ENCODE data around the gene DBR1. TPM values are rescaled to one million over a fixed set of nuclear protein-coding genes. Genes with fewer than 3 reads are reported as not detected.

Gene DBR1
- total and polyA plus RNA-seq, 2 experiments from 2014 or later: 11.1 to 11.3 TPM

GRCh38 chr3:138186803-138187295 lies 12.1 kb upstream of the DBR1 start:
- Histone ChIP-seq H3K36me3 (no peaks in the 10 kb centered on the region), H3K27ac (peak overlapping the region; percentile 99), H3K4me1 (ENCODE audit: low read depth) (peaks cover 17% of the 10 kb centered on the region), H3K4me3 (peak overlapping the region; percentile 58), H3K9me3 (ENCODE audit: low read depth) (no peaks in the 10 kb centered on the region), H3K27me3 (peaks cover 3% of the 10 kb centered on the region)
- peak; percentile 93 to 94 for DNase-seq (ENCODE audit: low read depth in 1 of 2, low spot score in 1 of 2)
- TF ChIP-seq CTCF (IDR thresholded peaks at IDR 0.05; ENCODE audit: low read depth, low read length): no peak

- Histone ChIP-seq H3K27ac (no peak overlapping the region), H3K9me3 (ENCODE audit: low read depth) (no peaks in the 10 kb centered on the region), H3K36me3 (no peaks in the 10 kb centered on the region), H3K4me3 (peak overlapping the region; percentile 58), H3K4me1 (ENCODE audit: low read depth) (peaks cover 17% of the 10 kb centered on the region), H3K27me3 (peaks cover 6% of the 10 kb centered on the region)
- TF ChIP-seq CTCF (IDR thresholded peaks at IDR 0.05; ENCODE audit: low read depth, low read length): no peak
- DNase-seq (ENCODE audit: low read depth in 1 of 2, low spot score in 1 of 2): no peak
Observed at GRCh38 chr3:138186221-138186620, 11.5 kb upstream of the DBR1 start.

- peaks cover 6% of the 10 kb centered on the region for H3K27me3 ChIP-seq
- peak in 1 of 2 donors; percentile 28 for DNase-seq (ENCODE audit: low read depth in 1 of 2, low spot score in 1 of 2)
- no peaks in the 10 kb centered on the region for H3K9me3 ChIP-seq (ENCODE audit: low read depth)
- no peak overlapping the region for H3K4me3 ChIP-seq
- no peaks in the 10 kb centered on the region for H3K36me3 ChIP-seq
- H3K27ac ChIP-seq: no peak overlapping the region
- peaks cover 17% of the 10 kb centered on the region for H3K4me1 ChIP-seq (ENCODE audit: low read depth)
- TF ChIP-seq CTCF (IDR thresholded peaks at IDR 0.05; ENCODE audit: low read depth, low read length): no peak
Observed at GRCh38 chr3:138184994-138185393, 10.3 kb upstream of the DBR1 start.

GRCh38 chr3:138180375-138181029 lies 5.8 kb upstream of the DBR1 start:
- TF ChIP-seq CTCF (IDR thresholded peaks at IDR 0.05; ENCODE audit: low read depth, low read length): peak; percentile 48
- Histone ChIP-seq H3K27ac (no peak overlapping the region), H3K4me3 (no peak overlapping the region), H3K9me3 (ENCODE audit: low read depth) (no peaks in the 10 kb centered on the region), H3K4me1 (ENCODE audit: low read depth) (no peaks in the 10 kb centered on the region), H3K36me3 (no peaks in the 10 kb centered on the region), H3K27me3 (peaks cover 6% of the 10 kb centered on the region)
- DNase-seq (ENCODE audit: low read depth in 1 of 2, low spot score in 1 of 2): peak; percentile 28 to 58

- no peak for TF ChIP-seq CTCF (IDR thresholded peaks at IDR 0.05; ENCODE audit: low read depth, low read length)
- peaks cover 13% of the 10 kb centered on the region for H3K36me3 ChIP-seq
- H3K4me1 ChIP-seq (ENCODE audit: low read depth): peaks cover 8% of the 10 kb centered on the region
- H3K4me3 ChIP-seq: peak overlapping the region; percentile 81
- H3K27ac ChIP-seq: peak overlapping the region; percentile 13
- H3K27me3 ChIP-seq: no peaks in the 10 kb centered on the region
- no peaks in the 10 kb centered on the region for H3K9me3 ChIP-seq (ENCODE audit: low read depth)
- no peak for DNase-seq (ENCODE audit: low read depth in 1 of 2, low spot score in 1 of 2)
Observed at GRCh38 chr3:138173769-138174420, 826 bp downstream of the DBR1 start.

Data from cardiac muscle cell (in vitro differentiated cells and primary cell).